Nephron progenitor cell (in vitro differentiated cells): ENCODE results near the gene NSRP1.

ENCODE experiments used
- DNase-seq: peaks from one replicate; pipeline ENCODE4 v3.0.0; 2021
- H3K27ac Mint-ChIP-seq: 2 replicates; pipeline ENCODE4 v1.8.0; 2021; ENCODE audit warnings: mild to moderate bottlenecking, moderate library complexity, mixed read lengths
- H3K27me3 Mint-ChIP-seq: 2 replicates; pipeline ENCODE4 v1.8.0; 2021; ENCODE audit warnings: mild to moderate bottlenecking, low read depth, mixed read lengths; ENCODE audit not compliant: poor library complexity
- H3K36me3 Mint-ChIP-seq: 2 replicates; pipeline ENCODE4 v1.8.0; 2021; ENCODE audit warnings: low read depth, mixed read lengths
- H3K4me1 Mint-ChIP-seq: 2 replicates; pipeline ENCODE4 v1.8.0; 2021; ENCODE audit warnings: mixed read lengths
- H3K4me3 Mint-ChIP-seq: 2 replicates; pipeline ENCODE4 v1.8.0; 2021; ENCODE audit warnings: mild to moderate bottlenecking, moderate library complexity, mixed read lengths
- H3K9me3 Mint-ChIP-seq: 2 replicates; pipeline ENCODE4 v1.8.0; 2021; ENCODE audit warnings: mild to moderate bottlenecking, moderate library complexity, mixed read lengths
- CTCF ChIP-seq: fragments of 200-600 bp; sonication (generic); IDR thresholded peaks from 2 replicates; pipeline ENCODE4 v1.5.0; 2021; ENCODE audit warnings: antibody characterized with exemption

Gene NSRP1

GRCh38 chr17:30116661-30117551 lies at the start of gene NSRP1:
TSS of gene NSRP1 (plus strand) at chr17:30116816. CDS start at chr17:30116844, 28 bp downstream.
- Mint-ChIP-seq H3K27ac (peak within 1 kb of the TSS; percentile 100), H3K27me3 (peaks cover 3% of the 10 kb centered on the region), H3K36me3 (peaks cover 28% of the 10 kb centered on the region), H3K9me3 (no peaks in the 10 kb centered on the region), H3K4me3 (peak within 1 kb of the TSS; percentile 95), H3K4me1 (peaks cover 29% of the 10 kb centered on the region)
- DNase-seq: peak; percentile 90
- TF ChIP-seq CTCF: no peak

- DNase-seq: no peak
- H3K4me3 Mint-ChIP-seq: no peak overlapping the region
- peaks cover 11% of the 10 kb centered on the region for H3K36me3 Mint-ChIP-seq
- H3K4me1 Mint-ChIP-seq: no peaks in the 10 kb centered on the region
- peaks cover 44% of the 10 kb centered on the region for H3K9me3 Mint-ChIP-seq
- no peak for TF ChIP-seq CTCF
- peaks cover 16% of the 10 kb centered on the region for H3K27me3 Mint-ChIP-seq
- no peak overlapping the region for H3K27ac Mint-ChIP-seq
These were observed 48.2 kb upstream of the NSRP1 start for GRCh38 chr17:30068465-30068864.

- no peak for DNase-seq
- Mint-ChIP-seq H3K4me3 (no peak overlapping the region), H3K9me3 (peaks cover 4% of the 10 kb centered on the region), H3K36me3 (no peaks in the 10 kb centered on the region), H3K4me1 (no peaks in the 10 kb centered on the region), H3K27me3 (peaks cover 54% of the 10 kb centered on the region), H3K27ac (no peak overlapping the region)
- TF ChIP-seq CTCF: no peak
These were observed 42.4 kb upstream of the NSRP1 start for GRCh38 chr17:30074254-30074653.

GRCh38 chr17:30074730-30075129 lies 41.9 kb upstream of the NSRP1 start:
- H3K27me3 Mint-ChIP-seq: peaks cover 56% of the 10 kb centered on the region
- no peak overlapping the region for H3K27ac Mint-ChIP-seq
- H3K4me1 Mint-ChIP-seq: no peaks in the 10 kb centered on the region
- H3K9me3 Mint-ChIP-seq: peaks cover 3% of the 10 kb centered on the region
- H3K36me3 Mint-ChIP-seq: no peaks in the 10 kb centered on the region
- no peak for DNase-seq
- no peak overlapping the region for H3K4me3 Mint-ChIP-seq
- no peak for TF ChIP-seq CTCF

GRCh38 chr17:30082773-30083172 lies 33.8 kb upstream of the NSRP1 start:
- Mint-ChIP-seq H3K9me3 (no peaks in the 10 kb centered on the region), H3K4me1 (peaks cover 12% of the 10 kb centered on the region), H3K27ac (no peak overlapping the region), H3K36me3 (no peaks in the 10 kb centered on the region), H3K27me3 (peaks cover 20% of the 10 kb centered on the region), H3K4me3 (no peak overlapping the region)
- DNase-seq: no peak
- TF ChIP-seq CTCF: no peak

GRCh38 chr17:30084788-30085187 lies 31.8 kb upstream of the NSRP1 start:
- Mint-ChIP-seq H3K9me3 (no peaks in the 10 kb centered on the region), H3K27me3 (peaks cover 17% of the 10 kb centered on the region), H3K36me3 (no peaks in the 10 kb centered on the region), H3K4me3 (no peak overlapping the region), H3K27ac (peak overlapping the region; percentile 53), H3K4me1 (peaks cover 12% of the 10 kb centered on the region)
- no peak for TF ChIP-seq CTCF
- peak; percentile 38 for DNase-seq
